Panc1 (cell line): ENCODE measurements around the gene OR1J4.

Source experiments
- CTCF ChIP-seq: fragments of 450-650 bp; IDR thresholded peaks from 2 replicates; pipeline ENCODE4 v1.5.1; 2017; ENCODE audit warnings: mild to moderate bottlenecking
- POLR2AphosphoS5 ChIP-seq: IDR thresholded peaks from 2 replicates; pipeline ENCODE4 v1.6.1; 2012; ENCODE audit warnings: mild to moderate bottlenecking, low read depth, low read length, moderate library complexity
- SIN3A ChIP-seq: IDR thresholded peaks from 2 replicates; pipeline ENCODE4 v1.6.1; 2012; ENCODE audit warnings: low read depth, mild to moderate bottlenecking, low read length, moderate library complexity, borderline replicate concordance; ENCODE audit not compliant: insufficient read depth
- TCF7L2 ChIP-seq: IDR thresholded peaks from 2 replicates; pipeline ENCODE4 v1.6.1; 2011; ENCODE audit warnings: mild to moderate bottlenecking, low read depth, low read length, inconsistent platforms
- TF ChIP-seq, protein P1 (sequence below), 2 experiments: IDR thresholded peaks; 2 replicates each; pipeline ENCODE4 v1.6.1; 2011 to 2012; ENCODE audit warnings: low read depth in 2 of 2, control low read depth in 1 of 2, low read length in 1 of 2, mild to moderate bottlenecking in 1 of 2, moderate library complexity in 1 of 2; ENCODE audit not compliant: insufficient read depth in 1 of 2

GRCh38 chr9:122561446-122561845 lies 42.5 kb downstream of the OR1J4 start:
- no peak for TF ChIP-seq CTCF
- no peak for TF ChIP-seq POLR2AphosphoS5
- TF ChIP-seq SIN3A, result no peak
- TF ChIP-seq, protein P1, sequence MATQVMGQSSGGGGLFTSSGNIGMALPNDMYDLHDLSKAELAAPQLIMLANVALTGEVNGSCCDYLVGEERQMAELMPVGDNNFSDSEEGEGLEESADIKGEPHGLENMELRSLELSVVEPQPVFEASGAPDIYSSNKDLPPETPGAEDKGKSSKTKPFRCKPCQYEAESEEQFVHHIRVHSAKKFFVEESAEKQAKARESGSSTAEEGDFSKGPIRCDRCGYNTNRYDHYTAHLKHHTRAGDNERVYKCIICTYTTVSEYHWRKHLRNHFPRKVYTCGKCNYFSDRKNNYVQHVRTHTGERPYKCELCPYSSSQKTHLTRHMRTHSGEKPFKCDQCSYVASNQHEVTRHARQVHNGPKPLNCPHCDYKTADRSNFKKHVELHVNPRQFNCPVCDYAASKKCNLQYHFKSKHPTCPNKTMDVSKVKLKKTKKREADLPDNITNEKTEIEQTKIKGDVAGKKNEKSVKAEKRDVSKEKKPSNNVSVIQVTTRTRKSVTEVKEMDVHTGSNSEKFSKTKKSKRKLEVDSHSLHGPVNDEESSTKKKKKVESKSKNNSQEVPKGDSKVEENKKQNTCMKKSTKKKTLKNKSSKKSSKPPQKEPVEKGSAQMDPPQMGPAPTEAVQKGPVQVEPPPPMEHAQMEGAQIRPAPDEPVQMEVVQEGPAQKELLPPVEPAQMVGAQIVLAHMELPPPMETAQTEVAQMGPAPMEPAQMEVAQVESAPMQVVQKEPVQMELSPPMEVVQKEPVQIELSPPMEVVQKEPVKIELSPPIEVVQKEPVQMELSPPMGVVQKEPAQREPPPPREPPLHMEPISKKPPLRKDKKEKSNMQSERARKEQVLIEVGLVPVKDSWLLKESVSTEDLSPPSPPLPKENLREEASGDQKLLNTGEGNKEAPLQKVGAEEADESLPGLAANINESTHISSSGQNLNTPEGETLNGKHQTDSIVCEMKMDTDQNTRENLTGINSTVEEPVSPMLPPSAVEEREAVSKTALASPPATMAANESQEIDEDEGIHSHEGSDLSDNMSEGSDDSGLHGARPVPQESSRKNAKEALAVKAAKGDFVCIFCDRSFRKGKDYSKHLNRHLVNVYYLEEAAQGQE (IDR thresholded peaks at IDR 0.05; ENCODE audit: insufficient read depth in 1 of 2, low read depth in 2 of 2, low read length in 1 of 2), result no peak
- TF ChIP-seq TCF7L2, result no peak
